Retinal pigment epithelial cell (primary cell): Measurements from ENCODE around the gene RAB11FIP4.

Experiments
- DNase-seq: peaks from one replicate; pipeline ENCODE4 v3.0.0-alpha.2; 2010; ENCODE audit warnings: low read depth
- H3K4me3 ChIP-seq: 2 replicates; pipeline ENCODE4 v1.5.1; 2011; ENCODE audit warnings: mild to moderate bottlenecking, low read length, control low read depth, moderate library complexity
- TF ChIP-seq, protein P1 (sequence below): conservative IDR thresholded peaks from 2 replicates; pipeline ENCODE4 v1.5.1; 2011; ENCODE audit warnings: low read depth, low read length, control low read depth, inconsistent platforms

The RAB11FIP4 gene

DNA sequence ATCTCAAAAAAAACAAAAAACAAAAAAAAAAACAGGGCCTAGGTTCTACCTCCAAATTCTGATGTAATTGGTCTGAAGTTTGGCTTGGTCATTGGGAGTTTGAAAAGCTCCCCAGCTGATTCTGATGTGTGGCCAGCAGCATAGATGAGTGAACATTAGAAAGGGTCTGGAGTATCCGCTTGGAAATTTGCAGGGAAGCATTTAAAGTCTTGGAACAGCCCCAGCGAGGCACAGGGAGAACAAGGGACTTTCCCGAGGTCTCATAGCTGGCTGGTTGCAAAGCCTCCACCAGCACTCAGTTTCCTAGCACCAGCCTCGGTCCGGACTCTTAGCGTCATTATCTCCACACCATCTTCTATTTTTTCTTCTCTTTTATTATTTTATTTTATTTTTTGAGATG lies 70.8 kb downstream of the RAB11FIP4 start:
- no peak for DNase-seq
- H3K4me3 ChIP-seq: no peak overlapping the region
- TF ChIP-seq, protein P1, sequence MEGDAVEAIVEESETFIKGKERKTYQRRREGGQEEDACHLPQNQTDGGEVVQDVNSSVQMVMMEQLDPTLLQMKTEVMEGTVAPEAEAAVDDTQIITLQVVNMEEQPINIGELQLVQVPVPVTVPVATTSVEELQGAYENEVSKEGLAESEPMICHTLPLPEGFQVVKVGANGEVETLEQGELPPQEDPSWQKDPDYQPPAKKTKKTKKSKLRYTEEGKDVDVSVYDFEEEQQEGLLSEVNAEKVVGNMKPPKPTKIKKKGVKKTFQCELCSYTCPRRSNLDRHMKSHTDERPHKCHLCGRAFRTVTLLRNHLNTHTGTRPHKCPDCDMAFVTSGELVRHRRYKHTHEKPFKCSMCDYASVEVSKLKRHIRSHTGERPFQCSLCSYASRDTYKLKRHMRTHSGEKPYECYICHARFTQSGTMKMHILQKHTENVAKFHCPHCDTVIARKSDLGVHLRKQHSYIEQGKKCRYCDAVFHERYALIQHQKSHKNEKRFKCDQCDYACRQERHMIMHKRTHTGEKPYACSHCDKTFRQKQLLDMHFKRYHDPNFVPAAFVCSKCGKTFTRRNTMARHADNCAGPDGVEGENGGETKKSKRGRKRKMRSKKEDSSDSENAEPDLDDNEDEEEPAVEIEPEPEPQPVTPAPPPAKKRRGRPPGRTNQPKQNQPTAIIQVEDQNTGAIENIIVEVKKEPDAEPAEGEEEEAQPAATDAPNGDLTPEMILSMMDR: no peak

DNA sequence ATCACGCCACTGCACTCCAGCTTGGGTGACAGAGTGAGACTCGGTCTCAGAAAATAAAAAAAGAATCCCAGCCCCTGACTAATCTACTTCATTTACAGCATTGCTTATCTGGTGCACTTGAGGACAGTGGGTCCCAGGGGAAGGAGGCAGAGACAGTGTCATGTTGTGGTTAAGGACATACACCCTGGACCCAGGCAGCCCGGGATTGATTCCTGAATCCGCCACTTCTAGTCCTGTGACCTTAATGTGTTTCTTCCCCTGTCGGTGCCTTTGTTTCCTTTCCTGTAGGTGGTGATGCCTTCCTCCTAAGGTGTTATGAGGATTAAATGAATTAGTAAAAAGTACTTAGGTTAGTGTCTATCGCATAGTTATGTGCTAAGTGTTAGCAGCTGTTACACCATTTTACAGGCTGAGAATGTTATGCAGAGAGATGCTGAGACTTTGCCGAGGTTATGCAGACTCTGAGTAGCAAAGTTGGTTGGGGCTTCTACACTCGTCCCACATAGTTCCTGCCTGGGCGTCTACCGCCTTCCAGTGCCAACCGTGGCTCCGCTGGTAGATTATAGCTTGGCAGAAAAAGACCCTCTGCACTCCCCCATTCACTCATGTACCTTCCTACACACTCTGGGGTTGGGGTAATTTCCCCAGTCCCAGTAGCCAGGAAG lies 74.8 kb downstream of the RAB11FIP4 start:
- DNase-seq: no peak
- H3K4me3 ChIP-seq: no peak overlapping the region
- TF ChIP-seq, protein P1: no peak

DNA sequence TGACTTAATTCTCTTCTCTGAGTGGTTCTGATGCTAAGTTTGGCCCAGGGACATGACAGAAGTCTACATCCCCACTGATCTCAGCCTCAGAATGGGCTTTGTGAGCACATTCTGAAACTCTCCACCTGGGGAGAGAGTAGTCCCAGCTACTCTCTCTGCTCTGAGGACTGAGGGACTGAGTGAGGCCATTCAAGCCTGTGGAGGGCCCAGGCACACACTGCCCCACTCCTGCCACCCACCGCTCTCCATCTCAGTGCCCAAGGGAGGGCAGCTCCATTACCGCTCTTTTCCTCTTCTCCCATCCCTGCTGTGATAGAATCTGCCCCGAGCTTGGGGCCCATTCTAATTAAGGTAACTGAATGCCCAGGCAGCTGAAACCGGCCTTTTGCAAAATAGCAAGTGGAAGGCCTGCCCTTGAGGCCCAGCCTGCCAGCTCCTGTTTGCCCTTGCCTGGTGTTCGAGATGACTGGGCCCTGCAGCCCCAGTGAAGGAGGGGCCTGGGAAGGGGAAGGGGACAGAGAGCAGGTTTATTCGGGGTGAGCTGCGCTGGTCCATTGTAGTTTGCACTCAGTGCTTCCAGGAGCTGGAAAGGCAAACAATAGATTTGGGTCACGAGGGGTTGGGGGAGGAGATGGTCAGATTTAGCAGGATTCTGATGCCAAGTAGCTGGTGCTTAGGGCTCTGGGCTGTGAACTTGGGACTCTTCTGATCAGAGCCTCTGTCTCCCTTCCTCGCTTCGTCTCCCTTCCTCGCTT lies 76.2 kb downstream of the RAB11FIP4 start:
- no peak overlapping the region for H3K4me3 ChIP-seq
- DNase-seq: no peak
- TF ChIP-seq, protein P1: no peak

DNA sequence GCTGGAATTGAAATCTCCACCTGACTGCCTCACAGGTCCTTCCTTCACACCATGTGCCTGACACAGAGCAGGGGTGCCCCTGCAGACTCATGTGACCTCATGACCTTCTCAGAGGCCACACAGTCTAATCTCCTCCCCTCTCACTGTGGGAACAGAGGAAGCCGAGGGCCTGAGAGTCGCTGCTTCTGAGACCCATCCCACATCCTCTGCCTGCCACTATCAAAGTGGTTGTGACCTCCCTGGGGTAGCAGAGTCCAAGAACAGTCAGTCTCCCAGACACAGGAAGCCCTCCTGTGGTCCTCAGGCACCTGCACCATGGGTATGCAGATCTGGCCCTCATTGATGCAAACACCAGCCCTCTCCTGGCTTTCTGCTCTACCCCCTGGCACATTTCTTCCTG lies 78.5 kb downstream of the RAB11FIP4 start:
- no peak overlapping the region for H3K4me3 ChIP-seq
- DNase-seq: no peak
- TF ChIP-seq, protein P1: no peak

DNA sequence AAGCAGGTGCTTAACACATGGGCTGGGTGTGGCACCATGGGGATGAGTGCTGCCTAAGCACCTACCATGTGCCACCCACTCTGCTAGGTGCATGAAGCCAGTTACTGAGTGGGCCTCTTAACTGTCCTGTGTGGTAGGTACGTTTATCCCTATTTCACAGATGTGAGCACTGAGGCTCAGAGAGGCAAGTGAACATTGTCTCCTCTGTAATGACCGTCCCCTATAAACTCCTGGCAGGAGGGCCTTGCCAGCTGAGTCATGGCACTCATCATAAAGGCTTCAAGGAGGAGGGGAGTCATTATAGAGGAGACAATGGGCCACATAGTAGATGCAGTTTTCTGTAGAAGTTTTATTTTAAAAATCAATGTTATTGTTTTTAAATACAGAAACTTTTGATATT lies 79.1 kb downstream of the RAB11FIP4 start:
- no peak for DNase-seq
- TF ChIP-seq, protein P1: no peak
- no peak overlapping the region for H3K4me3 ChIP-seq

DNA sequence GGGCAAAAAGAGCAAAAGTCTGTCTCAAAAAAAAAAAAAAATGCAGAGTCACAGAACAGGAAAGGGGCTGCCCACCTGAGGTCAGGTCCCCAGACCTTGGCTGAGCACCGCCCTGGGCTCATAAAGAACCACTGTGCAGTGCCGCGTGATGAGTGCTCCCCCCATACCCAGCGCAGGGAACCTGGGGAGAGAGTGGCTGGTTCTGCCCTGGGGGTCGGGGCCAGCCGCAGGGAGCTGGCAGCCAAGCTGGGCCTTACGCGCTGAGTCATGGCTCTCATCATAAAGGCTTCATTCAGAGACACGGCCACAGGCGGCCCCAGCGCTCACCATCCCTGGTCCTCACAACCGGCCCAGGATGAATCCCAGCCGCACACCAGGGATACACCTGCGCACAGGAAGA lies 80.7 kb downstream of the RAB11FIP4 start:
- no peak overlapping the region for H3K4me3 ChIP-seq
- TF ChIP-seq, protein P1: no peak
- no peak for DNase-seq
